Limb (tissue), 2 donors: ENCODE measurements around the gene IBA57.
"Not testable (repeated sequence)": the region's sequence is repeated elsewhere in the genome, so short reads cannot be mapped to it uniquely, and the experiment has no call there.

ENCODE experiments used
- DNase-seq, 2 donors: peaks; one replicate each; pipeline ENCODE4 v3.0.0-alpha.2; 2016; ENCODE audit errors: extremely low spot score in 2 of 2

The IBA57 gene

DNA sequence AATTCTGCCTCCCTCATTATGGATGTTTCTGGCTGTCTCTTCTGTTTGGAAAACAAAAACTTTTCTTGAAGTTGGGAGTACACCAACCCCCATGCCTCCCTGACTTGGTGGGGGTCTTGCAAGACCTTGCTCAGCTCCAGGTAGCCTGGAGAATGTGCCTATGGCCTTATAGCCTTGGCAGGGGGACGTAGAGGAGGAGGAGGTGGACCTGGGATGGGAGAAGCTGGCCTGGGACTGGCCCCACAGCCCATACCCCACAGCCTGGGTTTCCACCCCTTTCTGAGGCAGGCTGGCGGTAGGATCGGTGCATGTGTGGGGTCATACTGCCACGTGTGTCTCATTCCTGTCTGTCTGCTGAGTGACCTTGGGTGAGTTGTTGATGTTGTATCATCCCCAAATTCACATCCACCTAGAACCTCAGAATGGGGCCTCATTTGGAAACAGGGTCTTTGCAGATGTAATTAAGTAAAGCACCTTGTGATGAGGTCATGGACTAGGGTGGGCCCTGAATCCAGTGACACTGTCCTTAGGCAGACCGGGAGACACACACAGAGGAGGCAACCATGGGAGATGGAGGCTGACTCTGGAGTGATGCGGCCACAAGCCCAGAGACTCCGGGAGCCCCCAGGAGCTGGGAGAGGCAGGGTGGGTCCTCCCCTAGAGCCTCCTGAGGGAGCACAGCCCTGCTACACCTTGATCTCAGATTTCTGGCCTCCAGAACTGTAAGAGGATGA lies 60.7 kb downstream of the IBA57 start:
- no peak for DNase-seq

- DNase-seq, result no peak
Observed at GRCh38 chr1:228226956-228227791, 61.6 kb downstream of the IBA57 start.

- not testable (repeated sequence) for DNase-seq
Observed at GRCh38 chr1:228228147-228228546, 62.5 kb downstream of the IBA57 start.

GRCh38 chr1:228228601-228229074 lies 63.0 kb downstream of the IBA57 start:
- DNase-seq, result no peak

GRCh38 chr1:228231189-228231588 lies 65.6 kb downstream of the IBA57 start:
- DNase-seq, result no peak
